Measurements from ENCODE around the gene CPNE8. TPM values are rescaled to one million over a fixed set of nuclear protein-coding genes. Genes with fewer than 3 reads are reported as not detected.

CPNE8 gene
- total RNA-seq, 1 experiment from 2014 or later = 16.1 TPM

DNA sequence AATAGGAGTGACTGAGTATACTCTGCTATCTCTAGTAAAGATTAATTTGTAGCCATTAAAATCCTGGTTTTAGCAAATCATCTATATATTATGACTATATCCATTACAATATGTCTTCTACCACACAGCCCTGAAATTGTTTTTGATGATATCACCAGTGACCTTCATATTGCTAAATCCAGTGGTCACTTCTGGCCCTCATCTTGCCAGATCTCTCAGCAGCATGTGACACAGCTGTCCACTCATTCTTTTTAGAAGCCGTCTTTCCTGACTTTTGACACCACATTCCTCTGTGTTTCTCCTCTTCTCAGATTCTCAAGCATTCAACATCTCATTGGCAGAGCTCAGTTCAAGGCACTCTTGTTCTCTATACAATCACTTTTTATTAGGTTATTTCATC lies 54.9 kb downstream of the CPNE8 start:
- in situ Hi-C loops (cut with HindIII; ENCODE audit: low sequenced_read_pairs) = no loop called here
- no peak for DNase-seq (ENCODE audit: low spot score)

DNA sequence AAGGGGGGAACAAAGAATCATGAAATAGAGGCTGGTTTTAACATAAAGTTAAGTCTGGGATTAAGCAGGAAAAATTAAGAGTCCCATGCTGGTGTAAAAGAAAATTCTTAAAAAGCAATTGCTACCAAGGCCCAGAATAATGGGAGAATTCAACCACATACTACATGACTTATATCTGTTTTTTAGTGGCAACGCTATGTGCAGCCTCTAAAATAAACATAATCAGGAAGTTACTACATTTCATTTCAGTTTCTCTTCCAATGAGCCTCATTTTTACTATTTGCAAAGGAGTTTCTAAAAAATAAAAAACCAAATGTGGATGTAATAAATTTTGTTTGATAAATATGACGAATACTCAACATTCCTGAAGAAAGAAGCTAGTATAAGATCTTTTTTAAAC lies 58.1 kb downstream of the CPNE8 start:
- in situ Hi-C loops (cut with HindIII; ENCODE audit: low sequenced_read_pairs) = no loop called here
- no peak for DNase-seq (ENCODE audit: low spot score)

DNA sequence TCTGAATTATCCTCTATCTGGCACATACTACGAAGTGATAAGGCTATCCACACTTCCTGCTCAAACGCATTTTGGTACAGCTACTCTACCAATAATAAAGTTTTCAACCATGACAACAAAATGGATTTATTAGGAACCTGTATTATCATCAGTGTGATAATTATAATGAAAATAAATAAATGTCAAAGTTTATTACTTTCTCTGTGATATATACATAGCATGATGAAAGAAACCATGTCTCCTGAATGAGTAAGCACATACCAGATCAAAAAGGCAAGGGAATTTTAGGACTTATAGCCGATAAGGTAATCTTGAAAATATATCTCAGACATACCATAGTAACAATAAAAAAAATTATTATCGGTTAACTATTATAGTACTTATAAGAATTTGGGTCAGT lies 61.1 kb downstream of the CPNE8 start:
- no peak for DNase-seq (ENCODE audit: low spot score)
- in situ Hi-C loops (cut with HindIII; ENCODE audit: low sequenced_read_pairs) = no loop called here

- in situ Hi-C loops (cut with HindIII; ENCODE audit: low sequenced_read_pairs) = loop anchor here (10.0 kb wide), 1 partner anchor 63 kb away; no protein-coding TSS in a partner anchor
- no peak for DNase-seq (ENCODE audit: low spot score)
Observed at GRCh38 chr12:38838056-38838850, 67.1 kb downstream of the CPNE8 start.

- DNase-seq (ENCODE audit: low spot score) = no peak
- in situ Hi-C loops (cut with HindIII; ENCODE audit: low sequenced_read_pairs) = loop anchor here (10.0 kb wide), 1 partner anchor 57 kb away; no protein-coding TSS in a partner anchor
Observed at GRCh38 chr12:38831715-38832114, 73.7 kb downstream of the CPNE8 start.

- in situ Hi-C loops (cut with HindIII; ENCODE audit: low sequenced_read_pairs) = no loop called here
- DNase-seq (ENCODE audit: low spot score) = no peak
Observed at GRCh38 chr12:38825006-38825405, 80.4 kb downstream of the CPNE8 start.

DNA sequence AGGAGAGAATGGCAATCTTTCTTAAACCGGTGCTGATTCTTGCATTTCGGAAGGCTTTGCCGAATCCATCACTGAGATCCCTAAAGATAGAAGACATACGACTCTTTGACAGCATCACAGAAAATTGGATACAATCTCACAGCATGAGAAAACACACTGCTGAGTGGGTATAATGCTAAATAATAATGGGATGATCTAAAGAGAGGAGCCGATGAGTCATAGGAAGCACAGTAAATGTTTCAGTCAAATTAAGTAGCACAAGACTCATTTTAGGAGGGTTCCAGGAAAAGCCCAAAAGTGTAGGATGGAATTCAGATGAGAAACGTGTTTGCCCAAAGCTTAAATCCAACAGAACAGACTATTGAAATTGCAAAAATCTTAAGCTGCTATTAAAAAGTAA lies 81.7 kb downstream of the CPNE8 start:
- in situ Hi-C loops (cut with HindIII; ENCODE audit: low sequenced_read_pairs) = no loop called here
- no peak for DNase-seq (ENCODE audit: low spot score)

DNA sequence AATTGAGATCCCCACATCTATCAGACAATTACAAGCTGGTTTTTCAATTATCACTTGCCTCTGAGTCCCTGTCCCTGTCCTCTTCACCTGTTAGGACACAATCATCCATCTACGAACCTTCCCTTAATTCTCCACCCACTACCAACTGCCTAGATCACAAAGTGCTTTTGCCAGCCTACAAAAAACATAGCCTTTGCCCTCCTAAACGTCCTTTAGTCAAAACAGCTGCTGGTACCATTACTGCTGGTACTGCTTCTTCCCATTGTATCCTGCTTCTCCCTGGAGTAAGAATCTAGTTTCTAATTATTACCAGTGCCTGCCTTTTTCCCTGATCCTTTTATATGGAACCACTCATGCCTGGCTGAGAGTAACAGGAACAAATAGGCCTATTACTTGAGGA lies 82.1 kb downstream of the CPNE8 start:
- in situ Hi-C loops (cut with HindIII; ENCODE audit: low sequenced_read_pairs) = no loop called here
- DNase-seq (ENCODE audit: low spot score) = no peak

- in situ Hi-C loops (cut with HindIII; ENCODE audit: low sequenced_read_pairs) = no loop called here
- DNase-seq (ENCODE audit: low spot score) = no peak
Observed at GRCh38 chr12:38817942-38818341, 87.4 kb downstream of the CPNE8 start.

DNA sequence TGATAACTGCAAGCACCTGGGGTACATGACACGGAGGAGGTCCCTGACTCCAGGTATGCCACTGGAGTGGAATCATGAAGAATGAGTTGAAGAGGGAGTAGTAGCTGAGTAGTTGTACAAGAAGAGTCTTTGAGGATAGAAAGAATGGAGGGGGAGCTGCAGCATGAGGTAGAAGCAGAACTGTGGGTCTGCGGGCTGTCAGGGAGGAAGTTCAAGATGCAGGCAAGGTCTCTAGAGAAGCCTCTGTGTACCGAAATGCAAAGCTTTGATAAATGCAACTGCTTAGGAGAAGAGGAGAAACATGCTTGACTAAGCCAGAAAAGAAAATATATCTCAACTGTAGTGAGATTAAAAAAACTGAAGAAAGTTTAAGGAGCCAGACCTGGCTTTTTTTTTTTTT lies 91.5 kb downstream of the CPNE8 start:
- no peak for DNase-seq (ENCODE audit: low spot score)
- in situ Hi-C loops (cut with HindIII; ENCODE audit: low sequenced_read_pairs) = no loop called here

DNA sequence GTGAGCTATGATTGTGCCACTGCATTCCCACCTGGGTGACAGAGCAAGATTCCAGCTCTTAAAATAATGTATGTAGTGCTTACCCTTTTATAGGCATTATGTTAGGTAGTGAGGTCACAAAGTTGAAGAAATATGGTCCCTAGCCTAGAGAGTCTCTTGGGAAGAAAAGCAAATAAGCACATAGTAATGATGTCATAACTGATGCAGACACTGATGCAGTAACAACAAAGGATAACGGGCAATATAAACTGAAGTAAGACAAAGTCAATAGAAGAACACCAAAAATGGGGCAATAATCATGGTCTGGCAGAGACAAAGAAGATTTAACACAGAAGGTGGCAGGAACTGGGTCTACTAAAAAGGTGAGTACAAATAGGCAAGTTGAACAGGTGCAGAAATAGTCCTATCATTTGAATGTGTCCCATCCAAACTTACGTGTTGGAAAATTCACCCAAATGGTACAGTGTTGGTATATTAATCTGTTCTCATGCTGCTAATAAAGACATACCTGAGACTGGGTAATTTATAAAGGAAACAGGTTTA lies 93.5 kb downstream of the CPNE8 start:
- in situ Hi-C loops (cut with HindIII; ENCODE audit: low sequenced_read_pairs) = no loop called here
- DNase-seq (ENCODE audit: low spot score) = no peak

DNA sequence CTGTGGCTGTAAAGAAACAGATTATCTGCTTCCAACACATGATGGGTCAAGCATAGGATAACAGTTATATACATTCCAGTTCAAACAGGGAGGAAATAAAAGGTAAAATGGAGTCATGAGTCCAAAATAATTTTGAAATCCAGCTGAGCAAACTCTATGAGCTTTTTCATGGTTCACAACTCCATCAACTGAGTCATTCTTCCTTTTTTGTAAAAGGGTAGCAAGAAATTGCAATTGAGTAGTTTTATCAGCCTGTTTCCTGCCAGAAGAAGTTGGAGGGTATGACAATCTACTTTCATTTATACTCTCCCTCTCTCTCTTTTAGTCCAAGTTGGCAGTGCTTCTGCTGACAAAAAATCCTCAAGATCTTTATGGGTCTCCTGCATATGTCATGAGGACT lies 95.6 kb downstream of the CPNE8 start:
- no peak for DNase-seq (ENCODE audit: low spot score)
- in situ Hi-C loops (cut with HindIII; ENCODE audit: low sequenced_read_pairs) = no loop called here

- no peak for DNase-seq (ENCODE audit: low spot score)
- in situ Hi-C loops (cut with HindIII; ENCODE audit: low sequenced_read_pairs) = no loop called here
Observed at GRCh38 chr12:38788106-38788505, 117.3 kb downstream of the CPNE8 start.

DNA sequence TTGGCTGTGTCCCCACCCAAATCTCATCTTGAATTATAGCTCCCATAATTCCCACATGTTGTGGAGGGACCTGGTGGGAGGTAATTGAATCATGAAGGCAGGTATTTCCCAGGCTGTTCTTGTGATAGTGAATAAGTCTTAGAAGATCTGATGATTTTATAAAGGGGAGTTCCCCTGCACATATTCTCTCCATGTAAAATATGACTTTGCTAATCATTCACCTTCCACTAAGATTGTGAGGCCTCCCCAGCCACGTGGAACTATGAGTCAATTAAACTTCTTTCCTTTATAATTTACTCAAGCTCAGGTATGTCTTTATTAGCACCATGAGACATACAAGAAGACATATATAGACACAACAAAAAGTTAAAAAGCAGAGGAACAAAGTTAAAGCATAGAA lies 120.0 kb downstream of the CPNE8 start:
- DNase-seq (ENCODE audit: low spot score) = no peak
- in situ Hi-C loops (cut with HindIII; ENCODE audit: low sequenced_read_pairs) = no loop called here

GRCh38 chr12:38783304-38783703 lies 122.1 kb downstream of the CPNE8 start:
- in situ Hi-C loops (cut with HindIII; ENCODE audit: low sequenced_read_pairs) = no loop called here
- DNase-seq (ENCODE audit: low spot score) = no peak

DNA sequence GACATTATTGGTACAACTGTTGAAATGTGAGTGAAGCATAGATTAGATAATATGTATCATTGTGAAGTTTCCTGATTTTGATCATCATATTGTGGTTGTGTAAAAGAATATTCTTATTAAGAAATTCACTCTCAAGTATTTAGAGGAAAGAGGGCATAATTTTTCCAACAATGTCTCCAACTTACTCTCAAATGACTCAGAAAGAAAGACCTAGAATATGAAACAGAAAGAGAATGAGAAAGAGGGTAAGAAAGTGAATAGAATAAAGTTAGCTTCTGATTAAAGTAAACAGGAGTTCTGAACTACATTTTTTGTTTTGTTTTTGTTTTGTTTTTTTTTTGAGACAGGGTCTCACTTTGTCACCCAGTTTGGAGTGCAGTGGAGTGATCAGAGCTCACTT lies 123.0 kb downstream of the CPNE8 start:
- in situ Hi-C loops (cut with HindIII; ENCODE audit: low sequenced_read_pairs) = no loop called here

DNA sequence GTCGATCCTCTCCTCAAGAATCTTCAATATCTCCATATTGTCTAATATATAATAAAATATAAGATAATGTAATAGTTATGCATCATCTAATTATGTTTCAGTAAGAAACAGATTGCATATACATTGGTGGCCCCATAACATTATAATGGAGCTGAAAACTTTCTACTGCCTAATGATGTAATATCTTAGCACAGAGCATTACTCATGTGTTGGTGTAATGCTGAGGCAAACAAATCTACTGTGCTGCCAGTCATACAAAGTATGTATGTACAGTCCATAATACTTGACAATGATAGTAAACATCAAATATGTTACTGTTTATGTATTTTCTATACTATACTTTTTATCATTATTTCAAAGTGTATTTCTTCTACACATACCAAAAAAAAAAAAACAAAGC lies 128.7 kb downstream of the CPNE8 start:
- in situ Hi-C loops (cut with HindIII; ENCODE audit: low sequenced_read_pairs) = loop anchor here (10.0 kb wide), 1 partner anchor 58 kb away; no protein-coding TSS in a partner anchor
- no peak for DNase-seq (ENCODE audit: low spot score)

More for the DNA sequence above, 123.0 kb downstream of the CPNE8 start:
- no peak for DNase-seq (ENCODE audit: low spot score)

DNA sequence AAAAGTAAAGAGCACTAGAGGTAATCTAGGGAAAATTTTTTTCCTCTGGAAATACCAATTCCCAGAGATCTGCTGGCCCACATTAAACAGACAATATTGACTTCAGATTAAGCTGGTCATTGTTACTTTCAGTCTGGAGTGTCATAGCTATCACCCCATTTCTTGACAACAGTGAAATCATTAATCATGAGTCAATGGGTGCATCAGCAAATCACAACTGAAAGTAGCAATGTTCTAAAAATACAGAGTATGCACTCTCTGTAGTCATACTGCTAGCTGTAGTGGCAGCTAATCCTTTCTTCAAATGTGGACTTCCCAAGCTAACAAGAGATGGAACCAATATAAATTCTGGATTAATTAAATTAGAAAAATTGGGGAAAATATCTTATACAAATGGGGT lies 129.9 kb downstream of the CPNE8 start:
- in situ Hi-C loops (cut with HindIII; ENCODE audit: low sequenced_read_pairs) = loop anchor here (10.0 kb wide), 1 partner anchor 59 kb away; no protein-coding TSS in a partner anchor

GRCh38 chr12:38772437-38772836 lies 133.0 kb downstream of the CPNE8 start:
- in situ Hi-C loops (cut with HindIII; ENCODE audit: low sequenced_read_pairs) = loop anchor here (10.0 kb wide), 1 partner anchor 62 kb away; no protein-coding TSS in a partner anchor
- DNase-seq (ENCODE audit: low spot score) = no peak

More for the DNA sequence above, 129.9 kb downstream of the CPNE8 start:
- DNase-seq (ENCODE audit: low spot score) = no peak

DNA sequence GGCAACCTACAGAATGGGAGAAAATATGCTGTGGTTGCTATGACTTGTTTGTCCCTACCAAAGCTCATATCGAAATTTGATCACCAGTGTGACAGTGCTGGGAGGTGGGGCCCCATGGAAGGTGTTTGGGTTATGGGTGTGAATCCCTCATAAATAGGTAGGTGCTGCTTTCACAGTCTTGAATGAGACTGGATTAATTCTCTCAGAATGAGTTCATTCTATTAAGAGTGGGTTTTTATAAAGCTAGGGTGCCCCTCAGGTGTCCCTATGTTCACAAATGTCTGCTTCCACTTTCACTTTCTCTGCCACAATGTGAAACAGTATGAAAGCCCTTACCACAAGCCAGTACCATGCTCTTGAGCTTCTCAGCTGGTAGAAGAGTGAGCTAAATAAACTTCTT lies 133.5 kb downstream of the CPNE8 start:
- DNase-seq (ENCODE audit: low spot score) = no peak
- in situ Hi-C loops (cut with HindIII; ENCODE audit: low sequenced_read_pairs) = loop anchor here (10.0 kb wide), 1 partner anchor 63 kb away; no protein-coding TSS in a partner anchor

All from G401 (cell line).